ENCODE results near the gene MRRF.

MRRF gene

GRCh38 chr9:122264360-122265148 is at the start of gene MRRF, which contains the start of gene RBM18:
MRRF (plus strand) TSS chr9:122264882; CDS start chr9:122270892, 6,010 bp downstream.
RBM18 (minus strand) TSS chr9:122264840; CDS start chr9:122261492, 3,348 bp downstream.
- DNase-seq: peak; percentile 92

- no peak for DNase-seq
Measured at GRCh38 chr9:122215663-122216062, 49.0 kb upstream of the MRRF start.

- DNase-seq: no peak
Measured at GRCh38 chr9:122216138-122216797, 48.4 kb upstream of the MRRF start.

GRCh38 chr9:122216798-122217418 is 47.8 kb upstream of the MRRF start:
- DNase-seq: no peak

GRCh38 chr9:122217640-122218039 is 47.0 kb upstream of the MRRF start:
- DNase-seq: no peak

GRCh38 chr9:122218071-122218934 is 46.4 kb upstream of the MRRF start:
- no peak for DNase-seq

GRCh38 chr9:122218935-122219855 is 45.5 kb upstream of the MRRF start:
- DNase-seq: peak; percentile 23

GRCh38 chr9:122219856-122220672 is 44.6 kb upstream of the MRRF start:
- DNase-seq: no peak

GRCh38 chr9:122220673-122221182 is 44.0 kb upstream of the MRRF start:
- no peak for DNase-seq

GRCh38 chr9:122221183-122221811 is 43.4 kb upstream of the MRRF start:
- no peak for DNase-seq

- no peak for DNase-seq
Measured at GRCh38 chr9:122222791-122223190, 41.9 kb upstream of the MRRF start.

GRCh38 chr9:122223435-122223834 is 41.2 kb upstream of the MRRF start:
- no peak for DNase-seq

- no peak for DNase-seq
Measured at GRCh38 chr9:122225312-122226141, 39.2 kb upstream of the MRRF start.

GRCh38 chr9:122226142-122226757 is 38.4 kb upstream of the MRRF start:
- DNase-seq: no peak

- DNase-seq: no peak
Measured at GRCh38 chr9:122226758-122227574, 37.7 kb upstream of the MRRF start.

- no peak for DNase-seq
Measured at GRCh38 chr9:122227575-122227900, 37.1 kb upstream of the MRRF start.

GRCh38 chr9:122228191-122228567 is 36.5 kb upstream of the MRRF start:
- no peak for DNase-seq

Data from activated CD4-positive, alpha-beta T cell treated with anti-CD3 and anti-CD28 coated beads for 48 hours (primary cell).